Coronary artery (tissue), 2 donors: ENCODE measurements around the gene PDCD10.

Experiments
- DNase-seq: peaks from one replicate; pipeline ENCODE4 v3.0.0-alpha.2; 2017; ENCODE audit warnings: low spot score
- H3K27ac ChIP-seq, 2 donors: fragments of 200-600 bp; sonication (generic); one replicate each; pipeline ENCODE4 v1.5.1; 2016 to 2019
- H3K4me3 ChIP-seq: fragments of 200-600 bp; sonication (generic); 2 replicates; pipeline ENCODE4 v1.5.1; 2016; ENCODE audit warnings: mild to moderate bottlenecking, moderate library complexity
- TF ChIP-seq, protein P1 (sequence below): fragments of 200-600 bp; sonication (generic); IDR thresholded peaks from one replicate; pipeline ENCODE4 v1.5.1; 2019; ENCODE audit warnings: antibody characterized with exemption

The PDCD10 gene

DNA sequence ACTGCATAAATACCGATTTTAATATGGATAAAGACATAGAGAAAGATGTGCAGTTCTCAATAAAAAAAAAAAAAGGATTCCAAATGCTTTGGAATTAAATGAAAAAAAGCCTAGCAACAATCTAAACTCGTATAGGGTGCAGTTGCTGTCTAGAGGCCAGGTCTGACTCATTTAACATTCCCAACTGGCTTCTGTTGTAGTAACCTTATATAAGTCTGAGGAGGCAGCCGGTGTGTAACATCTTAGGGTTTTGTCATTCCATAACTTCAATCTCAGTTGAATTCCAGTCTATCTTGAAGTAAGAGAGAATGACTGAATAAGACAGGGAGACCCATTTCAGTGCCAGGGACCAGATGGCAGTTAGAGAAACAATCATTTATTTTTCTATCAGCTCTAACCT, 6.5 kb downstream of the PDCD10 start:
- TF ChIP-seq, protein P1, sequence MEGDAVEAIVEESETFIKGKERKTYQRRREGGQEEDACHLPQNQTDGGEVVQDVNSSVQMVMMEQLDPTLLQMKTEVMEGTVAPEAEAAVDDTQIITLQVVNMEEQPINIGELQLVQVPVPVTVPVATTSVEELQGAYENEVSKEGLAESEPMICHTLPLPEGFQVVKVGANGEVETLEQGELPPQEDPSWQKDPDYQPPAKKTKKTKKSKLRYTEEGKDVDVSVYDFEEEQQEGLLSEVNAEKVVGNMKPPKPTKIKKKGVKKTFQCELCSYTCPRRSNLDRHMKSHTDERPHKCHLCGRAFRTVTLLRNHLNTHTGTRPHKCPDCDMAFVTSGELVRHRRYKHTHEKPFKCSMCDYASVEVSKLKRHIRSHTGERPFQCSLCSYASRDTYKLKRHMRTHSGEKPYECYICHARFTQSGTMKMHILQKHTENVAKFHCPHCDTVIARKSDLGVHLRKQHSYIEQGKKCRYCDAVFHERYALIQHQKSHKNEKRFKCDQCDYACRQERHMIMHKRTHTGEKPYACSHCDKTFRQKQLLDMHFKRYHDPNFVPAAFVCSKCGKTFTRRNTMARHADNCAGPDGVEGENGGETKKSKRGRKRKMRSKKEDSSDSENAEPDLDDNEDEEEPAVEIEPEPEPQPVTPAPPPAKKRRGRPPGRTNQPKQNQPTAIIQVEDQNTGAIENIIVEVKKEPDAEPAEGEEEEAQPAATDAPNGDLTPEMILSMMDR, result no peak
- Histone ChIP-seq H3K27ac (no peak overlapping the region), H3K4me3 (no peak overlapping the region)
- DNase-seq, result no peak

DNA sequence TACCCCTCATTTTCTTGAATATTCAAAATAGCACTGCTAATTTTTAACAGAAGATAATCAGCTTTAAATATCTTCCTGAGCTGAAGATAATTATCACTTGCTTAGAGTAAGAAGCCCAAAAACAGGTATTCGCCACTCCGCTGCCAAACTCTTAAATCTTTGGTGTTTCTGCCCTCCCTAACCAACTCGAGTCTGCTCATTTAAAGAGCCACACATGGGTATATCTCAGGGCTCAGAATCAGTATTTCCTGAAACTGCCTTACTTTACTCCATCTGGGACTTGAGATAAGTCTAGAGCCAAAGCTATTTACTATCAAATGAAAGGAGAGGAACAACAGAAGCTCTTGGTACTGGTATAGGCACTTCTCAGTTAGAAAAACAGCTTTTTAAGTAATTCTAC, 10.8 kb downstream of the PDCD10 start:
- no peak for DNase-seq
- H3K4me3 ChIP-seq, result no peak overlapping the region
- TF ChIP-seq, protein P1, result no peak
- H3K27ac ChIP-seq, result no peak overlapping the region

DNA sequence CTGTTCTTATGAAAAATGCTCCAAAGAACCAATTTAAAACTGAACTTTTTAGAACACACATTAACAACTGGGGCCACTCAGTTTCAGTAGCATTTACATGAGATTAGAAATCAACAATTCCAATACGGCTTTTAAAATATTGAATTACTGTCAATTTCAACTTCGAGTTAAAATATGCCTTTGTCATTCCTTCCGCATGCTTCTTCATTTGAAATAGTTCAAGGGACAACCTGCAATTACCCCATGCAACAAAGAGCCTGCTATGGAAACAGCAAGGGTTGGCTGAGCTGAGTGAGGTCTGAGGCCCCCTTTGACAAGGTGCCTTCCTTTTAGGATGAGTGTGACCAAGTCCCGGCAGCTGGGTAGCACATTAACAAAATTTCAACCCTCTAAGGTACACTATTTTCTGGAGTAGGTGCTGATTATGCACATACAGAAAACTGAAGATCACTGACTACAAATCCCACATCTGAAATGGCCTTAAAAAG, 11.6 kb downstream of the PDCD10 start:
- no peak for DNase-seq
- H3K27ac ChIP-seq, result no peak overlapping the region
- H3K4me3 ChIP-seq, result no peak overlapping the region
- TF ChIP-seq, protein P1, result no peak

DNA sequence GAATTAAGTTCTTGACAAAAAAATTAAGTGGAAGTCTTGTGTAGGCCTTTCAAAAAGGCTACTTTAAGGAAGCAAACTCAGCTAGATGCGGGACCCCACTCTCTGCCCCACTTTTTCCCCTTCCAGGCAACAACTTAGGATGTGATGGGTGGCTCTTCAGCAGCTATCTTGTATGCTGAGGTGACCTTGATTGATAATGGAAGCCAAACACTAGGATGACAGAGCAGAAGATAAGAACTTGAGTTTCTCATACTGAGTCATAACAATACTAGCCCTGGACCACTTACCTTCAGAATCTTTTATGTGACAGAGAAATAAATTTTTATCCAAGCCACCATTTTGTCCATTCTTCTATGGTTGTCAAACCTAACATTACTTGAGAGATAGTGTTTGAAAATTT, 16.1 kb downstream of the PDCD10 start:
- Histone ChIP-seq H3K4me3 (no peak overlapping the region), H3K27ac (no peak overlapping the region)
- TF ChIP-seq, protein P1, result no peak
- DNase-seq, result no peak

DNA sequence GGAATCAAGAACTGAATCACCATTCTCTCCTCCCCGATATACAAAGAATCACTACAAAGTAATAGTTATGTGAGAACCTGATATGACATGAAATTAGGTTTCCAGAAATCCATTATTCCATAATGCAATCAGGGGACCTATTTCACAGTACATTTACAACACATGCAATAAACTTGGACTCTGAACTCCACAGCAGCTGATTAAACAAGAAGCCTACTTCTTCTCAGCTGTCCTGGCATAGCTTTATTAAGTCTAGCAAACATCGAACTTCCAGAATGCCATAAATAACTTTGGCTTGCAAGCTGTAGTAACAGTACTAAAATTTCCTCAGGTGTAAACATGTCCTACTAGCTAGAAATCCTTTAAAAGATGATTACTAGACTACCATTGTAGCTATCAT, 17.8 kb downstream of the PDCD10 start:
- no peak overlapping the region for H3K27ac ChIP-seq
- no peak for DNase-seq
- H3K4me3 ChIP-seq, result no peak overlapping the region
- TF ChIP-seq, protein P1, result no peak

DNA sequence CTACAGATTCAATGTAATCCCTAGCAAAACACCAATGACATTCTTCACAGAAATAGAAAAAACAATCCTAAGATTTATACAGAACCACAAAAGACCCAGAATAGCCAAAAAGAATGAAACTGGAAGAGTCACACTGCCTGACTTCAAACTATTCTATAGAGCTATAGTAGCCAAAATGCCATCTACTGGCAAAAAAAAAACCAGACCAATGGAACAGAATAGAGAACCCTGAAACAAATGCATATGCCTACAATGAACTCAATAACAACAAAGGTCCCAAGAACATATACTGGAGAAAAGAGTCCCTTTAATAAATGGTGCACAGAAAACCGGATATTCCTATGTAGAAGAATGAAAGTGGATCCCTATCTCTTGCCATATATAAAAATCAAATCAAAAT, 19.8 kb downstream of the PDCD10 start:
- TF ChIP-seq, protein P1, result no peak
- Histone ChIP-seq H3K4me3 (no peak overlapping the region), H3K27ac (no peak overlapping the region)
- DNase-seq, result no peak

DNA sequence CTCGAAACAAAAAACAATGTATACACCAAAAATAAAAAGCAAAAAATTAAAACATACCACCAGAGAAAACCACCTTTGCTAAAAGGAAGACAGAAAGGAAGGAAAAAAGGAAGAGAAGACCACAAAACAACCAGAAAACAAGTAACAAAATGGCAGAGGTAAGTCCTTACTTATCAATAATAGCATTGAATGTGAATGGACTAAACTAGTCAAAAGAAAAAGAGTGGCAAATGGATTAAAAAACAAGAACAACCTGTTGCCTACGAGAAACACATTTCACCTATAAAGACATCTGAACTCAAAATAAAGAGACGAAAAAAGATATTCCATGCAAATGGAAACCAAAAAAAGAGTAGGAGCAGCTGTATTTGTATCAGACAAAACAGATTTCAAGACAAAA, 22.2 kb downstream of the PDCD10 start:
- TF ChIP-seq, protein P1, result no peak
- no peak for DNase-seq
- no peak overlapping the region for H3K27ac ChIP-seq
- H3K4me3 ChIP-seq, result no peak overlapping the region
